ENCODE results near the gene UACA. TPM values are rescaled to one million over a fixed set of nuclear protein-coding genes. Genes with fewer than 3 reads are reported as not detected.

The UACA gene
- total RNA-seq, 4 donors from 2014 or later: 101 to 192 (median 127) TPM

DNA sequence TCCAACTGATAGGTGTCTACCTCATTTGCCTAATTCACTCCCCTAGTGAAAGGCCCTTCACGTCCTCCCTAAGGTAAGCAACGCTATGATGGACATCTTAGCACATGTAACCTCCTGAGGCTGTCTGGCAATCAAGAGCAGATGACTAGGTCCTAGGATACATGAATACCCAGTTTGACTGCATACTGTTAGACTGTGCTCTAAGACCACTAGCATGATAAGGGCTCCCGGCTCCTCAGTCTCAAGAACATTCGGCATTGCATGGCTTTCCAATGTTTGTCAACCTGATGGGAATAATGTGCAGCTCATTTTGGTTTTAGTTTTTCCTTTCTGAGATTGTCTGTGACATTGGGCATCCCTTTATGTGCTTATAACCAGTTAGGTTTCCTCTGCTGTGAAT is 152.1 kb downstream of the UACA start:
- ATAC-seq: no peak
- no peak for TF ChIP-seq CTCF (IDR thresholded peaks at IDR 0.05 in 4 of 5, conservative IDR thresholded peaks at IDR 0.05 in 1 of 5)
- no peak for TF ChIP-seq POLR2A (IDR thresholded peaks at IDR 0.05)

GRCh38 chr15:70610541-70610940 is 152.8 kb downstream of the UACA start:
- Histone ChIP-seq H3K4me3 (no peak overlapping the region), H3K27ac (no peak overlapping the region), H3K9me3 (no peaks in the 10 kb centered on the region), H3K27me3 (no peaks in the 10 kb centered on the region), H3K4me1 (peaks cover 0 to 11% of the 10 kb centered on the region in 2 donors), H3K36me3 (no peaks in the 10 kb centered on the region)
- ATAC-seq (no peak), DNase-seq (no peak)
- intact Hi-C loops (cut with DNase I; ENCODE audit: low total_unique reads): no loop called here
- no peak for TF ChIP-seq POLR2A (IDR thresholded peaks at IDR 0.05)
- no peak for TF ChIP-seq CTCF (IDR thresholded peaks at IDR 0.05 in 4 of 5, conservative IDR thresholded peaks at IDR 0.05 in 1 of 5)
- in situ Hi-C loops (cut with MboI; ENCODE audit: low sequenced_read_pairs in 4 of 4): no loop called here

More for the DNA sequence above, 152.1 kb downstream of the UACA start:
- intact Hi-C loops (cut with DNase I; ENCODE audit: low total_unique reads) (no loop called here), in situ Hi-C loops (cut with MboI; ENCODE audit: low sequenced_read_pairs in 4 of 4) (no loop called here)
- Histone ChIP-seq H3K27ac (no peak overlapping the region), H3K27me3 (no peaks in the 10 kb centered on the region), H3K9me3 (no peaks in the 10 kb centered on the region), H3K4me1 (peaks cover 0 to 4% of the 10 kb centered on the region in 2 donors), H3K36me3 (no peaks in the 10 kb centered on the region), H3K4me3 (no peak overlapping the region)
- no peak for DNase-seq

GRCh38 chr15:70609889-70610288 is 153.5 kb downstream of the UACA start:
- DNase-seq (no peak), ATAC-seq (no peak)
- in situ Hi-C loops (cut with MboI; ENCODE audit: low sequenced_read_pairs in 4 of 4) (no loop called here), intact Hi-C loops (cut with DNase I; ENCODE audit: low total_unique reads) (no loop called here)
- H3K36me3 ChIP-seq: no peaks in the 10 kb centered on the region
- H3K9me3 ChIP-seq: no peaks in the 10 kb centered on the region
- no peak overlapping the region for H3K27ac ChIP-seq
- H3K4me1 ChIP-seq: peaks cover 5 to 17% of the 10 kb centered on the region in 2 donors
- TF ChIP-seq CTCF (IDR thresholded peaks at IDR 0.05 in 4 of 5, conservative IDR thresholded peaks at IDR 0.05 in 1 of 5) (no peak), POLR2A (IDR thresholded peaks at IDR 0.05) (no peak)
- H3K4me3 ChIP-seq: no peak overlapping the region
- H3K27me3 ChIP-seq: no peaks in the 10 kb centered on the region

GRCh38 chr15:70608144-70608543 is 155.2 kb downstream of the UACA start:
- no peak for TF ChIP-seq CTCF (IDR thresholded peaks at IDR 0.05 in 4 of 5, conservative IDR thresholded peaks at IDR 0.05 in 1 of 5)
- no peak for TF ChIP-seq POLR2A (IDR thresholded peaks at IDR 0.05)
- intact Hi-C loops (cut with DNase I; ENCODE audit: low total_unique reads) (no loop called here), in situ Hi-C loops (cut with MboI; ENCODE audit: low sequenced_read_pairs in 4 of 4) (no loop called here)
- no peaks in the 10 kb centered on the region for H3K9me3 ChIP-seq
- H3K27ac ChIP-seq: no peak overlapping the region
- no peaks in the 10 kb centered on the region for H3K27me3 ChIP-seq
- no peaks in the 10 kb centered on the region for H3K36me3 ChIP-seq
- DNase-seq (no peak), ATAC-seq (no peak)
- no peak overlapping the region for H3K4me3 ChIP-seq
- peaks cover 9 to 19% of the 10 kb centered on the region in 2 donors for H3K4me1 ChIP-seq
